Measurements from ENCODE around the gene PSMA1.
"Not testable (repeated sequence)": the region's sequence is repeated elsewhere in the genome, so short reads cannot be mapped to it uniquely, and the experiment has no call there.

PSMA1 gene

GRCh38 chr11:14519917-14520746, at the start of gene PSMA1:
TSS of gene PSMA1 (minus strand) at chr11:14520386. CDS start at chr11:14520299, 87 bp downstream.
- FAIRE-seq (no peak), DNase-seq (ENCODE audit: insufficient read length, low spot score) (peak; percentile 45)

GRCh38 chr11:14569516-14569915, 49.3 kb upstream of the PSMA1 start:
- not testable (repeated sequence) for DNase-seq (ENCODE audit: insufficient read length, low spot score); FAIRE-seq

More at GRCh38 chr11:14519917-14520746, at the start of gene PSMA1:
- TF ChIP-seq CTCF (IDR thresholded peaks at IDR 0.05; ENCODE audit: insufficient read depth, missing control alignments) = no peak

GRCh38 chr11:14567064-14567651, 47.0 kb upstream of the PSMA1 start:
- FAIRE-seq (no peak), DNase-seq (ENCODE audit: insufficient read length, low spot score) (no peak)
- no peak for TF ChIP-seq CTCF (IDR thresholded peaks at IDR 0.05; ENCODE audit: insufficient read depth, missing control alignments)

GRCh38 chr11:14566331-14567063, 46.3 kb upstream of the PSMA1 start:
- DNase-seq (ENCODE audit: insufficient read length, low spot score) = no peak
- no peak for TF ChIP-seq CTCF (IDR thresholded peaks at IDR 0.05; ENCODE audit: insufficient read depth, missing control alignments)
- FAIRE-seq = no peak

GRCh38 chr11:14565845-14566244, 45.7 kb upstream of the PSMA1 start:
- TF ChIP-seq CTCF (IDR thresholded peaks at IDR 0.05; ENCODE audit: insufficient read depth, missing control alignments) = no peak
- no peak for FAIRE-seq
- no peak for DNase-seq (ENCODE audit: insufficient read length, low spot score)

- TF ChIP-seq CTCF (IDR thresholded peaks at IDR 0.05; ENCODE audit: insufficient read depth, missing control alignments) = no peak
- DNase-seq (ENCODE audit: insufficient read length, low spot score) (no peak), FAIRE-seq (no peak)
These were observed 35.6 kb upstream of the PSMA1 start for GRCh38 chr11:14555818-14556217.

GRCh38 chr11:14554959-14555358, 34.8 kb upstream of the PSMA1 start:
- FAIRE-seq (no peak), DNase-seq (ENCODE audit: insufficient read length, low spot score) (no peak)
- no peak for TF ChIP-seq CTCF (IDR thresholded peaks at IDR 0.05; ENCODE audit: insufficient read depth, missing control alignments)
